PC-9 (cell line): ENCODE measurements around the gene EGFLAM. TPM values are rescaled to one million over a fixed set of nuclear protein-coding genes. Genes with fewer than 3 reads are reported as not detected.

ENCODE experiments used
- BruUV-seq: library from RNA; stranded (reverse); fragments of 400-500 nt; replicated peaks from 2 replicates; lab custom pipeline; 2021; lab: Mats Ljungman, UMichigan
- CTCF ChIA-PET: fragments of 300-600 bp; sonication (Branson Sonifier 250); formaldehyde crosslinking; loops from one replicate; lab custom pipeline; 2022; ENCODE audit warnings: antibody characterized with exemption; lab: Charles Lee
- POLR2A ChIA-PET: fragments of 300-600 bp; sonication (Branson Sonifier 250); formaldehyde crosslinking; loops from one replicate; lab custom pipeline; 2022; ENCODE audit warnings: antibody characterized with exemption; ENCODE audit not compliant: unreplicated experiment; lab: Charles Lee
- DNase-seq, 2 experiments: peaks; one replicate each; pipeline versions ENCODE4 v3.0.0 to v3.0.0-alpha.2; 2015 to 2022; ENCODE audit warnings: mixed read lengths in 1 of 2
- H2AFZ ChIP-seq: fragments of 200-600 bp; sonication (generic); 2 replicates; pipeline ENCODE4 v1.8.1; 2017; ENCODE audit warnings: antibody characterized with exemption
- H3F3A ChIP-seq: fragments of 200-600 bp; sonication (generic); 2 replicates; pipeline ENCODE4 v1.8.1; 2017; ENCODE audit warnings: antibody characterized with exemption, mild to moderate bottlenecking, low read depth; ENCODE audit not compliant: insufficient read depth
- H3K27ac ChIP-seq: fragments of 200-600 bp; sonication (generic); 2 replicates; pipeline ENCODE4 v1.6.1; 2016; ENCODE audit warnings: mixed run types
- H3K27me3 ChIP-seq: fragments of 200-600 bp; sonication (generic); 2 replicates; pipeline ENCODE4 v1.6.1; 2016; ENCODE audit warnings: low read depth, mixed run types; ENCODE audit not compliant: insufficient read depth
- H3K36me3 ChIP-seq: fragments of 200-600 bp; sonication (generic); 2 replicates; pipeline ENCODE4 v1.6.1; 2016; ENCODE audit warnings: low read depth, mixed run types
- H3K4me1 ChIP-seq: fragments of 200-600 bp; sonication (generic); replicated peaks from 2 replicates; pipeline ENCODE4 v1.6.1; 2016; ENCODE audit warnings: mixed run types; ENCODE audit not compliant: insufficient read depth
- H3K4me2 ChIP-seq: fragments of 200-600 bp; sonication (generic); 2 replicates; pipeline ENCODE4 v1.6.1; 2017; ENCODE audit warnings: mixed run types
- H3K4me3 ChIP-seq: fragments of 200-600 bp; sonication (generic); 2 replicates; pipeline ENCODE4 v1.6.1; 2016; ENCODE audit warnings: mixed run types
- H3K79me2 ChIP-seq: fragments of 200-600 bp; sonication (generic); 2 replicates; pipeline ENCODE4 v1.6.1; 2017; ENCODE audit warnings: low read depth, mixed run types
- H3K9me2 ChIP-seq: fragments of 200-600 bp; sonication (generic); 2 replicates; pipeline ENCODE4 v1.8.1; 2017; ENCODE audit warnings: mild to moderate bottlenecking; ENCODE audit not compliant: insufficient read depth
- H3K9me3 ChIP-seq: fragments of 200-600 bp; sonication (generic); 2 replicates; pipeline ENCODE4 v1.8.1; 2016; ENCODE audit warnings: low read depth; ENCODE audit not compliant: insufficient read depth
- H4K20me1 ChIP-seq: fragments of 200-600 bp; sonication (generic); 2 replicates; pipeline ENCODE4 v1.8.1; 2017; ENCODE audit not compliant: insufficient read depth
- CTCF ChIP-seq: fragments of 200-600 bp; sonication (generic); conservative IDR thresholded peaks from 2 replicates; pipeline ENCODE4 v1.6.1; 2017; ENCODE audit warnings: mixed run types, antibody characterized with exemption, mild to moderate bottlenecking, moderate library complexity
- EZH2 ChIP-seq: fragments of 200-600 bp; sonication (generic); IDR thresholded peaks from 2 replicates; pipeline ENCODE4 v1.8.0; 2017; ENCODE audit warnings: antibody characterized with exemption, low read depth
- intact Hi-C: fragments of 100-400 bp; cut with micrococcal nuclease; formaldehyde crosslinking; loops from one replicate; pipeline ENCODE4 v1.10.0; 2022; ENCODE audit not compliant: unreplicated experiment
- total RNA-seq: library from RNA; stranded (reverse); gene quantifications from 2 replicates; pipeline ENCODE4 v1.2.3, GENCODE V29; 2021

EGFLAM gene
- total RNA-seq, 1 experiment from 2014 or later: not detected

GRCh38 chr5:38468978-38469706 lies 210.8 kb downstream of the EGFLAM start:
- Histone ChIP-seq H3K4me2 (no peak overlapping the region), H3K9me2 (no peaks in the 10 kb centered on the region), H3K4me1 (no peaks in the 10 kb centered on the region), H3K4me3 (no peak overlapping the region), H3K9me3 (no peaks in the 10 kb centered on the region), H3K36me3 (no peaks in the 10 kb centered on the region), H3F3A (no peaks in the 10 kb centered on the region), H2AFZ (no peak overlapping the region), H3K79me2 (no peaks in the 10 kb centered on the region), H4K20me1 (no peaks in the 10 kb centered on the region), H3K27me3 (no peaks in the 10 kb centered on the region), H3K27ac (no peak overlapping the region)
- no peak for TF ChIP-seq CTCF
- no peak for TF ChIP-seq EZH2
- ChIA-PET POLR2A (interaction anchor here (0.6 kb wide), 1 partner anchor 1404 kb away, joined by 3 read pairs; no protein-coding TSS in a partner anchor), CTCF (interaction anchor here (0.5 to 1.1 kb wide), 4 partner anchors 86 to 341 kb away, joined by 3 to 7 read pairs (median 3); no protein-coding TSS in a partner anchor)
- intact Hi-C loops: no loop called here
- no TSS peak for BruUV-seq
- no peak for DNase-seq

- H3K27ac ChIP-seq: no peak overlapping the region
- no peaks in the 10 kb centered on the region for H3K4me1 ChIP-seq
- no peaks in the 10 kb centered on the region for H3K9me2 ChIP-seq
- no peaks in the 10 kb centered on the region for H3K27me3 ChIP-seq
- ChIA-PET POLR2A (interaction anchor here (0.6 kb wide), 1 partner anchor 1405 kb away, joined by 3 read pairs; no protein-coding TSS in a partner anchor), CTCF (no interaction called here)
- H3K4me2 ChIP-seq: no peak overlapping the region
- H2AFZ ChIP-seq: no peak overlapping the region
- no peaks in the 10 kb centered on the region for H3K79me2 ChIP-seq
- no TSS peak for BruUV-seq
- no peak overlapping the region for H3K4me3 ChIP-seq
- no peaks in the 10 kb centered on the region for H3K9me3 ChIP-seq
- no peaks in the 10 kb centered on the region for H3F3A ChIP-seq
- TF ChIP-seq EZH2: no peak
- no peak for TF ChIP-seq CTCF
- intact Hi-C loops: no loop called here
- no peaks in the 10 kb centered on the region for H4K20me1 ChIP-seq
- no peaks in the 10 kb centered on the region for H3K36me3 ChIP-seq
- no peak for DNase-seq
Measured at GRCh38 chr5:38469707-38470267, 211.4 kb downstream of the EGFLAM start.

- ChIA-PET CTCF (no interaction called here), POLR2A (no interaction called here)
- Histone ChIP-seq H3K4me3 (no peak overlapping the region), H3K4me2 (no peak overlapping the region), H3K4me1 (no peaks in the 10 kb centered on the region), H3K36me3 (no peaks in the 10 kb centered on the region), H3K9me3 (no peaks in the 10 kb centered on the region), H4K20me1 (no peaks in the 10 kb centered on the region), H3K9me2 (no peaks in the 10 kb centered on the region), H2AFZ (no peak overlapping the region), H3K27me3 (no peaks in the 10 kb centered on the region), H3K79me2 (no peaks in the 10 kb centered on the region), H3F3A (no peaks in the 10 kb centered on the region), H3K27ac (no peak overlapping the region)
- TF ChIP-seq EZH2 (no peak), CTCF (no peak)
- no peak for DNase-seq
- intact Hi-C loops: no loop called here
- BruUV-seq: no TSS peak
Measured at GRCh38 chr5:38471709-38472108, 213.3 kb downstream of the EGFLAM start.
